GM21381 (cell line): ENCODE data around the gene DBN1.

Experiments used
- ATAC-seq: cut with Tn5 transposase; IDR thresholded peaks from one replicate; pipeline ENCODE4 v1.9.1; 2021; ENCODE audit warnings: mild to moderate bottlenecking, moderate library complexity; ENCODE audit not compliant: unreplicated experiment

The DBN1 gene

DNA sequence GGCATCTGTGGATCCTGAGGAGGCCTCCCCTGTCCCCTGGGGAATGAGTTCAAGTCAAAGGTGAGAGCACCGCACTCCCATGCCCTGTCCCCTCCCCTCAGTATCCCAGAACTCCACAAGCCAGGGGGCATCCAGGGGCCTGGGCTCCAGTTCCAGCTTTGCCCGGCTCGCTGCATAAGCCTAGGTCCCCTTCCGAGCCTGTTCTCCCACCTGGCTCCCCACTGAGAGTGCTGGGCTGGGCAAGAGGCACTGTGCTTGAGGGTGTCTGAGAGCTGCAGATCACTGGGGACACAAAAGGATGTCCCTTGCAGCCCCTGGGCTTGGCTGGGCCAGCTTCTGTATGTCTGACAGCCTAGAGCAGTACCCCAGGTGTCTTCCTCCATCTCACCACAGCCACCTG is 31.6 kb upstream of the DBN1 start:
- ATAC-seq: no peak

DNA sequence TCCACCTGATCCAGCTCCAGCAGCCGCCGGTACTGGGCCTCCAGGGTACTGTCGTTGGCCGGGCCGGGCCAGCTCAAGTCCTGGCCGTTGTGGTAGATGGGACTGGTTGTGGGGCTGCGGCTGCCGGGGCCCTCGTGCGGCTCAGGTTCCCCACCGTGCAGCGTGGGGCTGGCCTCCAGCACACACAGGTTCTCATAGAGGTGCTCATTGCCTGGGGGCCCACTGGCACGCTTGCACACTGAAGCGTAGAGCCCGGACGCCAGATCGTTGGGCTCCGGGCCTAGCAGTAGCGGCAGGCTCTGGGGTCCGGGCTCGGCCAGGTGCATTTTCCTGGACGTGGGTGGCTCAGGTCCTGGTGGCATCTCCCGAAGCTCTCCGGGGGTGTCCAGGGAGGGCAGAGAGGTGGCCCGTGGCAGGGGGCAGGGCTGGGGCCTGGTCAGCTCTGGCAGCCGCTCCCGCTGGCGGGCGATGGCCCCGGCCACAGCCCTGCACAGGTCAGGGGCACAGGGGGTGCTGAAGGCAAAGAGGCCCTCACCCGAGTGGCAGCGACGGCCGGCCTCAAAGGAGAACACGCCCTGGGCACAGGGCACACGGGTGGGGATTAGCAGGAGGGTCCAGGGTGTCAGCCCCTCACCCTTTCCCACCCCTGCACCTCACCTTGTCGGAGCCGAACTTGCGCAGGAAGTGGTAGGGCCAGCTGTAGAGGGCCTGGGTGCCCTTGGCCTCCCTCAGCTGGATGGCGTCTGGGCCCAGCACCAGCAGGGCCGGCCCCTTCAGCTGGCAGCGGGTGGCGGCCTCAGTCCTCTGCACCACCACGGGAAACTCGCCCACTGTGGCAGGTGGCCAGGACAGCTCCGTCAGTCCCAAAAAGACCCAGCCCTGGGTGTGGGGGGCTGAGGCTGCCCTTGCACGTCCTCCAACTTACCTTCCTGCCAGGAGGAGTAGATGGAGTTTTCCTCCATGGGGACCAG is 30.9 kb upstream of the DBN1 start:
- ATAC-seq: no peak

DNA sequence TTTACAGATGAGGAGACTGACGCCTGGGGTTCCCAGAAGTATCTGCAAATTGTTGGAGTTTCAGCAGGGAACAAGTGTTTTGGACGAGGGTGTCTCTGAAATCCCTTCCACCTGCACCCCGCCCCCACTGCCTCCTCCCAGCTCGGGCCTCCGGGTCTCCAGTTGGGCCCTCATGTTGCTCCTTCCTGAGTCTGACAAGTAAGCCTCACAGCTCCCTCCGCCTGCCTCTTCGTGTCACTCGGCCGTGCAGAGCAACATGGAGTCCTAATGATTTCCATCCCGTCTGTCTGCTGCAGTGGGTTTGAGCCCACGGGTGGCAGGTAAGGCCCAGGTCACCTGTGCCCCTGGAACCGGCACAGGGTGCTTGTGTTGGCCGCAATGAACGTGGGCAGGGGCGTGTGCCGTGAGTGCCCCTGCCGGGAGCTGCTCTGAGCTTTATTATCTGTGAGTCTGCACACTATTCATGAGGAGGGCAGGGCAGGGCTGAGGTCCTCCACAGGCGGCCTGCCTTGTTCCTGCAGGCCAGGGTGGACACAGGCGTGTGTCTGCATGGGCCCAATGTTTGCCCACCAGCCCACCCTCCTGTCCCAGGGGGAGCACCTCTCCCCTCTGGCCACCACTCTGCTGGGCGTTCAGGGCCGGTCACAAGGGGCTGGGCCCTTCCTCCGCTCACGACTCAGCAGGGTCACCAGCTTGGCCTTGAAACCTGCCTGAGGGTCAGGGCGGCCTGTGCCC is 30.1 kb upstream of the DBN1 start:
- no peak for ATAC-seq

DNA sequence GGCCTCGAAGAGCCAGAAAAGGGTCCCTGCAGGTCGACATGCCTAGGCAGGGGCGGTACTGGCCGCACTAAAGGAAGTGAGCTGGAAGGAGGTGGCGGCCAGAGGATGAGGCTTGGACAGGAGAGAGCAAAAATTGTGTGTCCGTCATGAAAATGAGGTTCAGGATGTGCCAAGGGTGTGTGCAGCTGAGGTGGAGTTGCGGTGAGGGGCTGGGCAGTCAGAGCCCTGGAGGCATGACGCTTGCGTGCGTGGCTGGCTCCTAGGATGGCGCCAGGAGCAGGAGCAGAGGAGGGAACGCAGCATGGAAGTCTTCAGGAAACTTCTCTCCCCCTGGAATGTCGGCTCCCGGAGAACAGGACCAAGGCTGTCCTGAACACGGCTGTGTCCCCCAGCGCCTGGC is 29.5 kb upstream of the DBN1 start:
- no peak for ATAC-seq

DNA sequence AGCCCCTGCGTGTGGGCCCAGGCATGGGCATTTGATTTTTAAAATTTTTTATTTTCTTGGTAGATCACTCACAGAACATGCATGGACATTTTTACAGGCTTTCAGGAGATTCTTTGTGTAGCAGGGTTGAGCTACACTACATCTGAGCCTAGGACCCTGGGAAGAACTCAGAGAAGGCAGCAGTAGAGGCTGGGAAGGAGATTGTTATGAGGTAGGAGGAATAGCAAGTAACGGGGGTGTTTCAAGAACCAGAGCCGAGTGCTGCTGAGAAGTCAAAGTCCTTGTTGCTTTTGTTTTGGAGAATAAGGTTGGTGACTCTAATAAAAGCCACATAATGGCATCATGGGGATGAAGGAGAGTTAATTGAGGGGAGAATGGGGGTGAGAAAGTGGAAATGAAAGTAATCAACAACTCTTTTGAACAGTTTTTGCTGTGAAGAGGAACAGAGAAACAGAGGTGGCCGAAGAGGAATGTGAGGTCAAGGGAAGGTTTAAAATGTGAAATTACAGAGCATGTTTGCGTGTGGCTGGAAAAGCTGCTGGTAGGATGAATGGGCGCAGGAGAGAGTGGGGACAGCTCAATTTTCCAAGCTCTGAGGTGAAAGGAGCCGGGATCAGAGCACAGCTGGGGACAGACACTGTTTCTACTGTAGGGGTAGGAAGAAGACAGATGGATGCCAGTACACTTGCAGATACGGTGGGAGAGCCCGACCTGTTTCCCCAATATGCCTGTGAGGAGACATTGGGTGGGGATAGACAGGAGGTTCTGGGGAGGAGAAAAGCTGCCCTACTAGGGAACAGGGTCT is 28.6 kb upstream of the DBN1 start:
- no peak for ATAC-seq

DNA sequence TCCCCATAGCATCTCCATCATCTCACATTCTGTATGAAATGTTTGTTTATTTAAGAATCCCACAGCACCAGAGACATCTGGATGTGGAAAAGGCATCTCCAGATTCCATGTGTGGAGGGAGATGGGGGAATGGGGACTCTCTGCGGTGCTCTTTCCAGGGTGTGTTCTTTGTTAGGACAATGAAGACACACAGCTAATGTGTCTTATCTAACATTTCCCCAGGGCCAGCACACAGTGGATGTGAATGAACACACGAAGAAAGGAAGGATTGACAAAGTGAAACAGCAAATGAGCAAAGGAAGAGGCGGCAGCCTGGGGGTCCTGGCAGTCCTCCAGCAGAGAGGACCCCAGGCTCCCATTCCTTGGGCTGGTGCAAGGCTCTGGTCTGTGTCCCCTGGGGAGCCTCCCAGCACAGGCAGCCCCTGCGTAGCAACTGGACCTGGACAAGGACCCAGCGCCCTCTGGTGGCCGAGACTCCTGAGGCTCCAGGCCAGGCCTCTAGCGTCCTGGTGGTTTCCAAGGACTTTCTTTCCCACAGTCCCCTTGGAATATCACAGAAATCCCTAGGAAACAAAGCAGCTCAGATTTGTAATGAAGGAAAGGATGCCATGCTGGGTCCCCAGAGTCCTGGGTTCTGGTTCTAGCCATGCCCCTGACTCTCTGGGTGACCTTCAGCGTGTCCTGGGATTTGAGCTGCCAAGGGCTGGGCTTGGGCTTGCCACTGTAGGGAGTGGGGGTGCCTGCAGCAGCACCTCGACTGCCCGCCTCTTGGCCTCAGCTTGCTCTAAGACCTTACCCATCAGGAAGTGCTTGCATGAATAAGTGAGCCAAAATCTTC is 27.5 kb upstream of the DBN1 start:
- ATAC-seq: no peak

DNA sequence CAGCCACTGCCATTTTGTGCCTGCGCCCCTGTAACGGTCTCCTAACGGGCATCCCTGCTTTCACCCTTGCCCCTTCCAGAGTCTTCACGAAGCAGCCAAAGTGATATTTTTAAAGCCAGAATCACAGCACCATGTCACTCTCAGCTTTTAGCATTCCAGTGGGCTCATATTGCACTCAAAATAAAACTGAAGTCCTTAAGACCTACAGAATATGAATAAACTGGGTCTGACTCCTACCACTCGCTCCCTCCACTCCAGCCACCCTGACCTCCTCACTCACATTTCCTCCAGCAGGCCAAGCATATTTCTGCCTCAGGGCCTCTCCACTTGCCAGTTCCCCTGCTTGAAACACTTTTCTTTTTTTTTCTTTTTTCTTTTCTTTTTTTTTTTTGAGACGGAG is 26.4 kb upstream of the DBN1 start:
- ATAC-seq: no peak

DNA sequence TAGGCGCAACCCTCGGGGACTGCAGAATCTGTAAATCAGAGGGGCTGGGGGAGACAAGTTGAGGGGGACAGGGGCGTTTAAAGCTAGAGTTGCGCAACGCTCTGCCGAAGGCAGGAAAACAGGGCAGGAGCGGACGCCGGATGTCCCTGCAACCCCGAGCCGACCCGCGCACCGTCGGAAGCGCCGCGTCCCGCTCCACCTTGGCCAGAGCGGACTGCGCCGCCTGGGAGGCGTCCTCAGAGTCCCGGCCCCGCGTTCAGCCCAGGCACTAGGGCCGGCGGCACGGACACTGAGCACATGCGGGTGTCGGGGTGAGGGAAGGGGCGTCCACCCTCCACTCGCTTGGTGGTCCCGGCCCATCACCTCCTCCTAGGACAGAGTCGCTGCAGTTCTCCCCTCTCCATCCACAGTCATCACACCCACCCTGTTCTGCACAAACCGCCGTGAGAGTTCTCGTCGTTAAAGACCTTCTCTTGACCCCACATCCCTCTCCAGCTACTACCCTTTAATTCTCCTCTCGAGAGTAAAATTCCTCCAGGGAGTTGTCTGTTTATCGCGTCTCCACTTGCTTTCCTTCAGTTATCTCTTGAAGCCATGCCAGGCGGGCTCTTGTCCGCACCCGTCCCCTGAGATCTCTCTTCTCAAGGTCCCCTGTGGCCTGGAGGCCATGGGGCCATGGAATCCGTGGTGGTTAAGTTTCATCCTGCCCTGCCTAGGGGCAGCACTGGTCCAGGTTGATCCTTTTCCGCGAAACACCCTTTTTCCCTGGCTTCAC is 24.8 kb upstream of the DBN1 start:
- no peak for ATAC-seq

DNA sequence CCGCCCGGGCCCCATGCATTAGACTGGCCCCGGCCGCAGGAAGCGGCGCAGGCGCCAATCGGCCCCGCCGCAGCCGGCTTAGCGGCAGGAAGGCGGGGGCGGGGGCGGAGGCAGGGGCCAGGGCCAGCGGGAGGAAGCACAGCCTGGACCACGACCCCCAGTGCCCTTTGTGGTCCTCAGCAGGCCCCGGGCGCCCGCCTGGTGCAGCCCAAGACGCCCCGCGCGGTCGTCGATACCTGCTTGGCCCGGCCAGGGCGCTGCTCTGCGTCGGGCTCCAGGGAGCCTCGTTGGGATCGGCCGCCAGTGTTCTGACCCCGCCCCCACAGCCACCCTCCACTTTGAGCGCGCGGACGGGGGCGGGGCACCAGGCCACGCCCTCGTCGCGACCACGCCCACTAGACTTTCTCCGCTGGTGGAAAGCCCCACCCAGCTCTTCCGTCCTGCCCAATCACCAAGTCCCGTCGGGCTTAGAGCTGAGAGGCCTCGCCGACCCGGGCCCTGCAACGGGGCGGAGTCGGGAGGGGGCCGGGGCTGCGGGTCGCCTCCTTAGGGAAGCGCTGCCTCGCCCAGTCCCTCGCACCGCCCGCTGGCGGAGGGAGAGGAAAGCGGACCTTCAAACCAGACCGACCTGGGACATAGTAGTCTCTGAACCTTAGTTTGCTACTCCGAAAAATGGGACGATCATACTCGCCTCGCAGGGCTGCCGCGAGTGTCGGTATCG is 24.0 kb upstream of the DBN1 start, which contains the start of gene PDLIM7:
TSS of gene PDLIM7 (minus strand) at position 313 of the 721 bp plus-strand sequence. CDS start 1,092 bp downstream, outside the sequence.
- ATAC-seq: peak; percentile 71

DNA sequence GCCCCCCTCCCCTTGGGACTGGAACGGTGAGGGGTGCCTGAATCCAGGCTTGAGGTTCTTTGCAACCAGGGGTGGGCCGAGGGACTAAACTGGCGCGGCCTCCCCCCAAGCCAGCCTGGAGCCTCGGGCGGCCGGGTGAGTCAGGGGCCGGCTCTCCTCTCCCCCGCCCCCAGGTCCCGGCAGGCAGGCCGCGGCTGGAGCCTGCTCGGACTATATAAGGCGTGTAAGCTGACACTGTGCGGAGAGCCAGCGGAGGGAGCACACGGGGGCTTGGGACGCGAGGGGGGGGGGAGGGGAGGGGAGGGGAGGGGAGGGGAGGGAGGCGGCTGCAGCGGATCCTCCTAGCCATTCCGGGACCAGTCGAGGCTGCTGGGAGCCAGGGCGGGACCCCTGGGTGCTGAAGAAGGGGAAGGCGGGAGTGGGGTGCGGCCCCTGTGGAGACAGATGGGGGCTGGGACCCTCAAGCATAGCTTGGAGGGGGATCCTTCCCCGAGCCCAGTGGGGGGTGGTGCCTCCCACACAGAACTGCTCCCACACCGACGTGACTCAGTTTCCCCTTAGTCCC is 23.4 kb upstream of the DBN1 start:
- ATAC-seq: no peak

DNA sequence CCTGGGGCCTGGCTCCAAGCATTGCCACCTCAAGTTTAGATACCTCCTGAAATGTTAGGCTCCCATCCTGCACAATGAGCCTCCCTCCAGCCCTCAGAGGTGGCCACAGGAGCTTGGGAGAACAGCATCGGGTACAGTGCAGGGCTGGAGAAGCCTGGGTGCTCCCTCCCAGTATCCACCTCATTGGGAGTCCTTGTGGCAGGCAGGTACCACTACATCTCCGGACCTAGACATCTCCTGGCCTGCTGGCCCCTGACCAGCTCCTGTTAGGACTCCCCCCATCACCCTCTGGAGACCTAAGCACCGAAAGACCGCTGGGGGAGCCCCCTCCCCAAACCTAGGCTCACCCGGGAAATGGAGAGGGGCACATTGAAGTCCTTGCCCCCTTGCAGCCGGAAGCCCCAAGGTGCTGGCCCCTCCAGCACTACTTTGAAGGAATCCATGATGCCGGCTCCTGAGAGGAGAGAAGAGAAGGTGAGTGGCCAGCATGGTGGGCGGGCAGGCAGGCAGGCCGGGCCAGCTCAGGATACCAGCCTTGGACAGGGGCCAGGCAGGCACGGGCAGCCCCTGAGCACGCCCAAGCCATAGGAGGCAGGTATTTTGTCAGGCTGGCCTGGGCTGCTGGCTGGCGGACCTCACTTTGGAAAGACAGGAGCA is 22.8 kb upstream of the DBN1 start:
- ATAC-seq: no peak

DNA sequence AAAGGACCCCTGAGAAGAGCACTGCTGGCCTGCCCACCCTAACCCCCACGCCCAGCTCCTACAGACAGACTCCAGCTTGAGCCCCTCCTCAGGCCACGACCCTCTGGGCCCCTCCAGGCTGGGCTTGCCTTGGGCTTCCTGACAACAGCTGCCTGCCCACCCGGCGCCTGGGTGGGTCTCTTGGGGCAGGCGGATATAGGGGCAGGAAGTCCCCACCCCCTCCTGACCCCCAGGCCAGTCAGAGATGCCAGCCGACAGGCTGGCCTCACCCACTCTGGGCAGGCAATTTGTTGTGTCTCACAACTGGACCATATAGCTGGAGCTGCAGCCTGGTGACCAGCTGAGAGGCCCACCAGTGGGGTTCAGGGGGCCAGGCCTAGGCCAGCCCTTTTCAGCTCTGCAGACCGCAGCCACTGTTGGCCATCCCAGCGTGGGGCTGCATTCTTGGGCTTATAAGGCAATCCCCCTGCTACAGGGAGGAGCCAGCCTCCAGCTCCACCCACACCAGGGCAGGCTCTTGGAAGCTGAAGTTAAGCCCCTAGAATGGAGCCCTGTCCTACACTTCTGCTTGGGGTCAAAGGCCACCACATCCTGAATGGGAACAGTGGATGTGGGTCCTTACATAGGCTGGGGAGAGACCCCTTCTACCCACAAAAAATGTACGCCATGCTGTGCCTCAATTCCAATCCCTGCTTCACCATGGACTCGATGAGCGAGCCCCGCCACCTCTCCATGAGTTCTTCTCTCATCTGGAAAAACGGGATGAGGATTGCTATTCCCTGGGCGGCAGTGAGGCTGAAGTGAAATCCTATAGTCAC is 22.0 kb upstream of the DBN1 start:
- no peak for ATAC-seq

DNA sequence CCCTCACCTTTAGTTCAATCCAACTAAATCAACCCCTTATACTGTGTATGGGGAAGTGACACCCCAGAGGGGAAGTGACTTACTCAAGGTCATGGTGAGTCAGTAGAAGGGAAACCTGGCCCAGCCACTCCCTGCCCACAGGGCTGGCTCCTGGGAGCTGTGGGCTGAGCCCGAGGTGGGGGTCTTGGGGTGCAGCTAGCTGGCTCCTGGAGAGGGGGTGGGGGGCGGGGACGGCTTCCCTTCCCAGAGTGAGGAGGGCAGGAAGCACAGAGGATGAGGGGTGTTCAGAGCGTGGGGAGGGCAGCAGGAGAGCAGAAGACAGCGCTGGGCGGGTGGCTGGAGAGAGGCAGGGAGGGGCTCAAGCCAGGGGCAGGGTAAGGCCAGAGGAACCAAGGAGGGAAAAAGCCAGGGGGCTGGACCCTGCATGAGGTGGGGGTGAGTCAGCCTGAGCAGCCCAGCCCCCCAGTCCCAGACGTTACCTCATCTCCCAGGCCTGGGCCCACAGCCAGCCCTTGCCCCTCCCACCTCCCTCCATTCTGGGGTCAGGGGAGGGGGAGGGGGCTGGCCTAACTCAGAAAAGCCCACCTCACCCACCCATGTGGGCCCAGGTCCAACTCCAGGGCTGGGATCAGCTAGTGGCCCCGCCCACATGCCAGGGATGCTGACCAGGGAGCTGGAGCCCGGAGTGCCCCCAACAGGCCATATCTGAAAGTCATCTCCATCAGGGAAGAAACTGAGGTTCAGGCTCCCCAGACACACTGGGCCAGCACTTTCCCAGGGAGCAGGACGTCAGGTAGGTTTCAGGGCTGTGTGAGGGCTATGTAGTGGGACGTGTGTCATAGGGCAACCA is 21.1 kb upstream of the DBN1 start:
- no peak for ATAC-seq

DNA sequence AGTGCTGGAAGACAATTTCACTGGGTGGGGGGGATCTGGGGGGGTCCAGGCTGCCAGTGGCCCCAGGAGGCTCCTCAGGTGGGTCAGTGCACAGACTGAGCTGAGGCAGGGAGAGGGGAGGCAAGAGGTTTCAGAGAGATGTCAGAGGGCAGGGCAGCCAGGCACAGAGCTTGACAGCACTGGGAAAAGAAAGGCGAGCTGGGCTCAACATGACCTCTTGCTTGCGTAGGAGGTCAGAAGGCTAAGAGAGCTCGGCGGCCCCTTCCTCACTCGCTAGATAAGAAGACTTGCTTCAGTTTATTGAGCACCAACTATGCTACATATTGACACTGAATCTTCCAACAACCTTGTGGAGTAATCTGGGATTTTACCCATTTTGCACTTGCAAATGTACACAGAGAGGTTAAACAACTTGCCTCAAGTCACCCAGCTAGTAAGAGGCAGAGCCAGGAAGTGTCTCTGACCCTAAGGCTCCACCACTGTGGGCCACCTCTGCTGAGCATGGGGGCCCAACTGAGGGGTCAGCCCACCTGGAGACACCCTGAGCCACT is 20.4 kb upstream of the DBN1 start:
- no peak for ATAC-seq

DNA sequence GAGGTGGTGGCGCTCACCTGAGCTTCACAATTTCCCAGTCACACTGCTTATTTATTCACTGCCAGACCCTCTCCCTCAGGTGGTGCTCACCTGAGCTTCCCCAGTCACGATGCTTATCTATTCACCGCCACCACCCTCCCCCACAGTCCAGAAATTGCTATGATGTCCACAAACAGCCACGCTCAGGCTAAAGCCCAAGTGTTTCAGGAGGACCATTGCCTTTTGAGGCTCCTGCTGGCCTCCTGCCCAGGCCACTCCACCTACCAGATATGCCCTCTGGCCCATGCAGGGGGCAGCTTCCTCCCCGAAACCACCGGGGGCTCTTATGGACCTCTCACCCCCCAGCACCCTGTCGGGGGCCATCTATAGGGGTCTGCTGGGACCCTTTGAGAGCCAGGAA is 19.4 kb upstream of the DBN1 start:
- ATAC-seq: no peak
